OCI-LY7 (cell line): Measurements from ENCODE around the gene GRK6.

Source experiments
- EZH2phosphoT487 ChIP-seq: fragments of 200-600 bp; sonication (generic); IDR thresholded peaks from 2 replicates; pipeline ENCODE4 v1.6.1; 2018; ENCODE audit warnings: low read depth, borderline replicate concordance, mild to moderate bottlenecking, mixed run types, antibody characterized with exemption, low read length, moderate library complexity, mixed read lengths
- TF ChIP-seq, protein P1 (sequence below): fragments of 200-600 bp; sonication (generic); conservative IDR thresholded peaks from 2 replicates; pipeline ENCODE4 v1.5.1; 2014; ENCODE audit warnings: mild to moderate bottlenecking, antibody characterized with exemption, low read length, moderate library complexity, mixed read lengths

DNA sequence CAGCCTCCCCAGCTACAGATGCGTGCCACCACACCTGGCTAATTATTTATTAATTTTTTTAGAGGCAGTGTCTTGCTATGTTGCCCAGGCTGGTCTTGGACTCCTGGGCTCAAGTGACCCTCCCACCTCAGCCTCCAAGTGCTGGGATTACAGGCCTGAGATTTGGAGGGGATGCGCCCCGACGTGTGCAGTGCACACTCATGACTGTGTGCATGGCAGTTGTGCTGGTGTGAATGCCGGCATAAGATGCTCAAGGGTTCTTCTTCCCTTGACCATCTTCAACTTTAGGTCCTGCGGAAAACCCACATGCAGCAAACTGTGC lies 45.7 kb upstream of the GRK6 start:
- TF ChIP-seq, protein P1, sequence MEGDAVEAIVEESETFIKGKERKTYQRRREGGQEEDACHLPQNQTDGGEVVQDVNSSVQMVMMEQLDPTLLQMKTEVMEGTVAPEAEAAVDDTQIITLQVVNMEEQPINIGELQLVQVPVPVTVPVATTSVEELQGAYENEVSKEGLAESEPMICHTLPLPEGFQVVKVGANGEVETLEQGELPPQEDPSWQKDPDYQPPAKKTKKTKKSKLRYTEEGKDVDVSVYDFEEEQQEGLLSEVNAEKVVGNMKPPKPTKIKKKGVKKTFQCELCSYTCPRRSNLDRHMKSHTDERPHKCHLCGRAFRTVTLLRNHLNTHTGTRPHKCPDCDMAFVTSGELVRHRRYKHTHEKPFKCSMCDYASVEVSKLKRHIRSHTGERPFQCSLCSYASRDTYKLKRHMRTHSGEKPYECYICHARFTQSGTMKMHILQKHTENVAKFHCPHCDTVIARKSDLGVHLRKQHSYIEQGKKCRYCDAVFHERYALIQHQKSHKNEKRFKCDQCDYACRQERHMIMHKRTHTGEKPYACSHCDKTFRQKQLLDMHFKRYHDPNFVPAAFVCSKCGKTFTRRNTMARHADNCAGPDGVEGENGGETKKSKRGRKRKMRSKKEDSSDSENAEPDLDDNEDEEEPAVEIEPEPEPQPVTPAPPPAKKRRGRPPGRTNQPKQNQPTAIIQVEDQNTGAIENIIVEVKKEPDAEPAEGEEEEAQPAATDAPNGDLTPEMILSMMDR, result no peak
- TF ChIP-seq EZH2phosphoT487, result no peak
